VCaP (cell line): Measurements from ENCODE around the gene THRB.

Experiments used
- H3K27ac ChIP-seq: fragments of 450-650 bp; 2 replicates; pipeline ENCODE4 v1.5.1; 2017
- TF ChIP-seq, protein P1 (sequence below): fragments of 450-650 bp; conservative IDR thresholded peaks from 2 replicates; pipeline ENCODE4 v1.5.1; 2017; ENCODE audit warnings: mild to moderate bottlenecking, moderate library complexity

THRB gene

DNA sequence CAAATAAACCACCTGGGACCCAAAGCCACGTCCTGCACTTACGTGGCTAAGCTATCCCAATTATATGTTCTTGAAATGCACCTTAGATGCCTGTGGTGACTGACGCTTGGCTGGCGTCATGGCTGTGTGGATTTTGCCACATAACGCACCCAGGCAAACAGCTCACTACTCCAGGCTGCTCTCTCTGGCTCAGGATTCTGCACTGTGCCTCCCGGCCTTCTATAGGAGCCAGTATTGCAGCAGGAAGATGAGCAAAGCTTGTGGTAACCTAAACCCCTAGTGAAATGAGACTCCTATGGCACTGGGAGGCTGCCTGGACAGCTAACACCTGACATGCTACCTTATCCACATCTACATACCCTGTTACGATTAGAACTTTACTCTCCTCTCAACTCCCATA is 179.3 kb downstream of the THRB start:
- no peak overlapping the region for H3K27ac ChIP-seq
- TF ChIP-seq, protein P1, sequence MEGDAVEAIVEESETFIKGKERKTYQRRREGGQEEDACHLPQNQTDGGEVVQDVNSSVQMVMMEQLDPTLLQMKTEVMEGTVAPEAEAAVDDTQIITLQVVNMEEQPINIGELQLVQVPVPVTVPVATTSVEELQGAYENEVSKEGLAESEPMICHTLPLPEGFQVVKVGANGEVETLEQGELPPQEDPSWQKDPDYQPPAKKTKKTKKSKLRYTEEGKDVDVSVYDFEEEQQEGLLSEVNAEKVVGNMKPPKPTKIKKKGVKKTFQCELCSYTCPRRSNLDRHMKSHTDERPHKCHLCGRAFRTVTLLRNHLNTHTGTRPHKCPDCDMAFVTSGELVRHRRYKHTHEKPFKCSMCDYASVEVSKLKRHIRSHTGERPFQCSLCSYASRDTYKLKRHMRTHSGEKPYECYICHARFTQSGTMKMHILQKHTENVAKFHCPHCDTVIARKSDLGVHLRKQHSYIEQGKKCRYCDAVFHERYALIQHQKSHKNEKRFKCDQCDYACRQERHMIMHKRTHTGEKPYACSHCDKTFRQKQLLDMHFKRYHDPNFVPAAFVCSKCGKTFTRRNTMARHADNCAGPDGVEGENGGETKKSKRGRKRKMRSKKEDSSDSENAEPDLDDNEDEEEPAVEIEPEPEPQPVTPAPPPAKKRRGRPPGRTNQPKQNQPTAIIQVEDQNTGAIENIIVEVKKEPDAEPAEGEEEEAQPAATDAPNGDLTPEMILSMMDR: no peak

GRCh38 chr3:24311881-24312280 is 182.8 kb downstream of the THRB start:
- H3K27ac ChIP-seq: no peak overlapping the region
- TF ChIP-seq, protein P1: no peak

DNA sequence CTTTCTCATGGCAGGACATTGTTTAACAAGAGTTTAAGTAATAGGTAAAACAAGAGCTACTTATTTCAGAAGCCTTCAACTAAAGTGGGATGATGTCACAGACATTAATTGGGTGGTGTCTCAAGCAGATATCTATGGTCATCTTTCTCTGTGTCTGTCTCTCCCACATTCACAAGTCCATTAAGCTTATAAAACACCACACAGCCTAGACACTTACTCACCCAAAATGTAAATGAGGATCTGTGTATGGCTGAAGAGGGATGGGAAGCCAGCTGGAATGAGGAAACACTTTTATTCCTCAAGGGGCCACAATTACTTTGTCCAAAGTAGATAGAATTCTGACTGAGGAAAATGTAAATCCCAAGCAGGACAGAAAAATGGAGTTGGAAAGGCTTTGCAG is 183.8 kb downstream of the THRB start:
- TF ChIP-seq, protein P1: no peak

DNA sequence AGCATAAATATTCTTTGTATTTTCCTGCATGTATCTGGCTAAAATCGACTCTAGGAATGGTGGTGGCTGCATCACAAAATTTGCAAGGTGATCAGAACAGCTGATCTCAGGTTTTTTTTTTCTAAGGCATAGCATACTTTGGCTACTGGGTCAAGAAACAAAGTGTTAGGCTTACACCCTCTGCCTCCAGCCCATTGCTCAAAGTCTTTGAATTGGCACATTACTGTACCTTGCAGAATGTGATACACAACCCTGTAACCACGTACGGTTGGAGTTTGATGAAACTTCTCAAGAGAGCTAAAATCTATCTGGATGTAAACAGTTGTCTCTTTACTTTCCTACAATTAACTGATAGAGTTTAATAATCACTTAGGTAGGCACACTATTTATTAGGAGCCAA is 188.1 kb downstream of the THRB start:
- H3K27ac ChIP-seq: no peak overlapping the region
- TF ChIP-seq, protein P1: no peak

More for the DNA sequence above, 183.8 kb downstream of the THRB start:
- no peak overlapping the region for H3K27ac ChIP-seq

GRCh38 chr3:24305795-24306467 is 188.7 kb downstream of the THRB start:
- TF ChIP-seq, protein P1: no peak
- no peak overlapping the region for H3K27ac ChIP-seq

DNA sequence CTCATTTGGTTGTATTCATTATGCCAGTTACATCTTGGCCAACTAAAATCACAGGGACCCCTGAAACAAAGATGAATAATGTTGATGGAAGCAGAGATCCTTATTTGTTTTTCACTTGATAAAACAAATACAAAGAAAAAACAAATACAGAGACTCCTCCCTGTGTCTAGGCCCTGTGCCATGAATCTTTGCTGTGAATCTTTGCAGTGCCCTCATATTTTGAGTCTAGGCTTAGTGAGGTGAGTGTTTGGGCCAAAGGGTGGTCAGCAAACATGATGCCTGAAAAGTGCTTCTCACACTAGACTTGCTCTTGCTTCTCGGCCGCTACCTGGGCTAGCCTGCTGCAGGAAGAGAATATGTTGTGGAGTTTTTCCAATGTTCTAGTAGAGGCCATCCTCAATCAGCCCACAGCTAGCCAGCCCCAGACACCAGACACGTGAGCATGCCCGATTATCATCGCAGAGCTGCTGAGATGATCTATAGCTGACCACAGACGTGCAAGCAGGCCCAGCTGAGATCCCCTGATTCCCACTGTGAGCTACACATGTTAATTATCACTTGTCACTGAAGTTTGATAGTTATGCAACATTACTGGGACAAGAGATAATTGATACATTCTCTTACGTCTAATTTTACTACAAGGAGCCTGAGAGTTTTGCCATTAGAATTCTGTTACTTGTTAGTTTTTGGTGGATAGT is 191.4 kb downstream of the THRB start:
- TF ChIP-seq, protein P1: no peak
- H3K27ac ChIP-seq: no peak overlapping the region

- H3K27ac ChIP-seq: no peak overlapping the region
- TF ChIP-seq, protein P1: no peak
Observed at GRCh38 chr3:24302396-24302795, 192.3 kb downstream of the THRB start.
